BLaER1 (cell line): ENCODE data around the gene TNK1.

ENCODE experiments used
- H3K27ac ChIP-seq: shearing (Covaris generic); formaldehyde crosslinking; 2 replicates; pipeline ENCODE4 v1.8.1; 2022
- H3K27me3 ChIP-seq: shearing (Covaris generic); formaldehyde crosslinking; 2 replicates; pipeline ENCODE4 v1.8.1; 2022
- H3K36me3 ChIP-seq: shearing (Covaris generic); formaldehyde crosslinking; 2 replicates; pipeline ENCODE4 v1.8.1; 2022
- H3K4me1 ChIP-seq: shearing (Covaris generic); formaldehyde crosslinking; 2 replicates; pipeline ENCODE4 v1.8.1; 2022
- H3K4me2 ChIP-seq: shearing (Covaris generic); formaldehyde crosslinking; 2 replicates; pipeline ENCODE4 v1.8.1; 2022
- H3K4me3 ChIP-seq: shearing (Covaris generic); formaldehyde crosslinking; 2 replicates; pipeline ENCODE4 v1.8.1; 2022
- H3K9ac ChIP-seq: shearing (Covaris generic); formaldehyde crosslinking; 2 replicates; pipeline ENCODE4 v1.8.1; 2022
- H3K9me3 ChIP-seq: shearing (Covaris generic); formaldehyde crosslinking; 2 replicates; pipeline ENCODE4 v1.8.1; 2022
- H4K20me1 ChIP-seq: shearing (Covaris generic); formaldehyde crosslinking; 2 replicates; pipeline ENCODE4 v1.8.1; 2022
- Cebpa-rat ChIP-seq: shearing (Covaris generic); IDR thresholded peaks from 2 replicates; pipeline ENCODE4 v1.8.1; 2022

The TNK1 gene

DNA sequence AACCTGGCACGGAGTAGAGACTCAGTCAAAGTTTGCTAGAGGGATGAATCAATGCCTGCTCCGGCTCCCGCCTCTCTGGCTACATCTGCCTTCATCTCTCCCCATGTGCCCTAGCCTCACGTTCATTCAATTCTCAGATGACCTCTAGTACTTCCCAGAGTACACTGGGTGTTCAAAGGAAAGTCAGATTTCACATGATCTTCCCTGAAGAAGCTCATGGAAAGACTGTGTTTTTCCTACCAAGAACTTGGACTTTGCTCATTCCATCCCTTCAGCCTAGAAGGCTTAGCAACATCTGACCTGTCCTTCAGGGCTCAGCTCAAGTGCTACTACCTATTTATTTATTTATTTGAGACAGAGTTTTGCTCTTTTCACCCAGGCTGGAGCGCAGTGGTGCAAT, 11.1 kb upstream of the TNK1 start:
- H4K20me1 ChIP-seq, result no peaks in the 10 kb centered on the region
- H3K4me2 ChIP-seq, result no peak overlapping the region
- H3K36me3 ChIP-seq, result no peaks in the 10 kb centered on the region
- H3K4me3 ChIP-seq, result no peak overlapping the region
- TF ChIP-seq Cebpa-rat, result no peak
- no peak overlapping the region for H3K27ac ChIP-seq
- no peak overlapping the region for H3K9ac ChIP-seq
- no peaks in the 10 kb centered on the region for H3K27me3 ChIP-seq
- no peaks in the 10 kb centered on the region for H3K4me1 ChIP-seq
- H3K9me3 ChIP-seq, result no peaks in the 10 kb centered on the region

DNA sequence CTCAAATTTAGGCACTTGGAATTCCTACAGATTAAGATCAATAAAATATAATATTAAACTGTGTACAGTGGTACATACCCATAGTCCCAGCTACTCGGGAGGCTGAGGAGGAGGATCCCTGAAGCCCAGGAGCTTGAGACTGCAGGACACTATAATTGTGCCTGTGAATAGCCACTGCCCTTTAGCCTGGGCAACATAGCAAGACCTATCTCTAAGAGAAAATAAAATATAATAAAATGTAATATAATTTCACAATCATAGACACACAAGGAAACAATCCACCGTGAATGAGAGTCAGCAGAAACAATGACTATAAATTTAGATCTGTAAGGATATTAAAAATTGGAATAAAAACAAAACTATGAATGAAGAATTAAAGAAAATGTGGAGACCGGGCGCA, 10.0 kb upstream of the TNK1 start:
- no peaks in the 10 kb centered on the region for H3K4me1 ChIP-seq
- no peaks in the 10 kb centered on the region for H3K36me3 ChIP-seq
- H3K9me3 ChIP-seq, result no peaks in the 10 kb centered on the region
- no peaks in the 10 kb centered on the region for H3K27me3 ChIP-seq
- no peak overlapping the region for H3K9ac ChIP-seq
- no peaks in the 10 kb centered on the region for H4K20me1 ChIP-seq
- TF ChIP-seq Cebpa-rat, result no peak; the same call in 1 of the 2 replicates
- no peak overlapping the region for H3K4me2 ChIP-seq
- no peak overlapping the region for H3K27ac ChIP-seq
- H3K4me3 ChIP-seq, result no peak overlapping the region

DNA sequence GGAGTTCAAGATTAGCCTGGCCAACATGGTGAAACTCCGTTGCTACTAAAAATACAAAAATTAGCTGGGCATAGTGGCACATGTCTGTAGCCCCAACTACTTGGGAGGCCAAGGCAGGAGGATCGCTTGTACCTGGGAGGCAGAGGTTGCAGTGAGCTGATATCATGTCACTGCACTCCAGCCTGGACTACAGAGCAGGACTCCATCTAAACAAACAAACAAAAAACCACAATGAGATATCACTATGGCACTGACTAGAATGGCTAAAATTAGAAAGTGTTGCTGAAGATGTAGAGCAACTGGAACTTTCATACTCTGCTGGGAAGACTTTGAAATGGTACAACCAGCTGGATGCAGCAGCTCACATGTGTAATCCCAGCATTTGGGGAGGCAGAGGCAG, 6.5 kb upstream of the TNK1 start:
- Histone ChIP-seq H3K4me2 (no peak overlapping the region), H3K9me3 (peaks cover 7% of the 10 kb centered on the region), H3K9ac (no peak overlapping the region), H3K36me3 (no peaks in the 10 kb centered on the region), H4K20me1 (no peaks in the 10 kb centered on the region), H3K4me3 (no peak overlapping the region), H3K27ac (no peak overlapping the region), H3K4me1 (no peaks in the 10 kb centered on the region), H3K27me3 (peaks cover 7% of the 10 kb centered on the region; the same call in 1 of the 2 replicates)
- no peak for TF ChIP-seq Cebpa-rat

DNA sequence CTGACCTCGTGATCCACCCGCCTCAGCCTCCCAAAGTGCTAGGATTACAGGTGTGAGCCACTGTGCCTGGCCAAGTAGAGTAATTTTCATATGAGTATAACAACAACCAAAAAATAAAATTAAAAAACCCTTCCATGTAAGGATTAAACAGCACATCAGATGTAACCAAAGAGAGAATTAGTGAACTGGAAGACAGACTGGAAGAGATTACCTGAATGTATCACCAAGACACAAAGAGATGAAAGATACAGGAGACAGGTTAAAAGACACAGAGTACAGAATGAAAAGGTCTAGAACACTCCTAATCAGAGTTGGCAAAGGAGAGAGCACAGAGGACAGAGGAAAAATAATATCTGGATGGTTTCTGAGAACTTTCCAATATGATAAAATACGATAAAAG, 1.8 kb upstream of the TNK1 start:
- Histone ChIP-seq H3K4me2 (no peak overlapping the region), H3K4me3 (no peak overlapping the region), H3K9me3 (peaks cover 20% of the 10 kb centered on the region), H3K9ac (no peak overlapping the region), H3K27me3 (peaks cover 55% of the 10 kb centered on the region), H3K4me1 (peaks cover 7% of the 10 kb centered on the region), H3K36me3 (no peaks in the 10 kb centered on the region), H3K27ac (no peak overlapping the region), H4K20me1 (peaks cover 7% of the 10 kb centered on the region; the same call in 1 of the 2 replicates)
- TF ChIP-seq Cebpa-rat, result no peak

DNA sequence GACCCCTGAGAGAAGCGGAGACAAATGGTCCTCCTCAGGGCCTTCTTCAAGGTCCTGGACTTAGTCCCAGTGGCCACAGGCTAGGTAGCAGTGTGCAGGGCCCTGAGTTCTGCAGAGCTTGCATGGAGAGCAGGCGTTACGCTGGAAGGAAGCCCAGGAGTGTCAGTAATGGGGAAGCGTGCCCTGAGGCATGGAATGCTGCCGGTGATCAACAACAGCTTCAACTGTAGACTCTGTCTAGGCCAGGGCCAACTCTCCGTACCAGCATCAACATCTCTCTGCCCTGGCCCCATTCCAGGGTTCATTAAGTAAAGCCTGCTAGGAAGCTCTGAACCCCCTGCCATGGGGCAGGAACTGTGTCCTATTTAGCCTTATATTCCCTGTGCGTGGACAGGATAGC, 568 bp upstream of the TNK1 start:
- Histone ChIP-seq H3K9me3 (peaks cover 20% of the 10 kb centered on the region), H4K20me1 (peaks cover 7% of the 10 kb centered on the region; the same call in 1 of the 2 replicates), H3K4me3 (no peak overlapping the region), H3K4me2 (no peak overlapping the region), H3K36me3 (no peaks in the 10 kb centered on the region), H3K9ac (no peak overlapping the region), H3K27ac (no peak overlapping the region), H3K4me1 (peaks cover 12% of the 10 kb centered on the region), H3K27me3 (peaks cover 62% of the 10 kb centered on the region)
- no peak for TF ChIP-seq Cebpa-rat

DNA sequence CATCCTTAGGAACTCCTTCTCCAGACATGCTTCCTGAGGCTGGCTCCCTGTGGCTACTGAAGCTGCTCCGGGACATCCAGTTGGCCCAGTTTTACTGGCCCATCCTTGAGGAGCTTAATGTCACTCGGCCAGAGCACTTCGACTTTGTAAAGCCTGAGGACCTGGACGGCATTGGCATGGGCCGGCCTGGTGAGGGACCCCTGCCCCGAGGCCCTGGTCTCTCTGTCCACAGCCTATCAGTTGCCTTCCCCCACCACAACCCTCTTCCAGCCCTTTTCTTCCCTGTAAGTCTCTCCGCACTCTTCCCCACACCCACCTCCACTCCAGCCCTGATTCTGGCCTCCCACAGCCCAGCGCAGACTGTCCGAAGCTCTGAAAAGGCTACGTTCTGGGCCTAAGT, 2.0 kb downstream of the TNK1 start:
- H3K4me3 ChIP-seq, result no peak overlapping the region
- H3K27me3 ChIP-seq, result peaks cover 62% of the 10 kb centered on the region
- H3K36me3 ChIP-seq, result peaks cover 3% of the 10 kb centered on the region
- peaks cover 20% of the 10 kb centered on the region for H3K9me3 ChIP-seq
- H3K4me2 ChIP-seq, result no peak overlapping the region
- peaks cover 12% of the 10 kb centered on the region for H3K4me1 ChIP-seq
- no peak overlapping the region for H3K9ac ChIP-seq
- peaks cover 18% of the 10 kb centered on the region; the same call in 1 of the 2 replicates for H4K20me1 ChIP-seq
- H3K27ac ChIP-seq, result no peak overlapping the region
- TF ChIP-seq Cebpa-rat, result no peak

DNA sequence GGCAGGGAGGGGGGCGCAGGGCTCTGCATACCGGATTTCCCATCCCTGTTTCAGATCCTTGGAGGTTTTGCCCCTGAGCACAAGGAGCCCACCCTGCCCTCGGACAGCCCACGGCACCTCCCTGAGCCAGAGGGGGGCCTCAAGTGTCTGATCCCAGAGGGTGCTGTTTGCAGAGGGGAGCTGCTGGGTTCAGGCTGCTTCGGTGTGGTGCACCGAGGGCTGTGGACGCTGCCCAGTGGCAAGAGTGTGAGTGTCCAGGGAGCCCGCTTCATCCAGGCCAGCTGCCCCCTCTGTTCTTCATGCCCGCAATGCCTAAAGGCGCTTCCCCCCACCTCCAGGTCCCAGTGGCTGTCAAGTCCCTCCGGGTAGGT, 2.5 kb downstream of the TNK1 start:
- peak overlapping the region; percentile 91 for H3K4me2 ChIP-seq
- TF ChIP-seq Cebpa-rat, result no peak
- no peak overlapping the region for H3K9ac ChIP-seq

DNA sequence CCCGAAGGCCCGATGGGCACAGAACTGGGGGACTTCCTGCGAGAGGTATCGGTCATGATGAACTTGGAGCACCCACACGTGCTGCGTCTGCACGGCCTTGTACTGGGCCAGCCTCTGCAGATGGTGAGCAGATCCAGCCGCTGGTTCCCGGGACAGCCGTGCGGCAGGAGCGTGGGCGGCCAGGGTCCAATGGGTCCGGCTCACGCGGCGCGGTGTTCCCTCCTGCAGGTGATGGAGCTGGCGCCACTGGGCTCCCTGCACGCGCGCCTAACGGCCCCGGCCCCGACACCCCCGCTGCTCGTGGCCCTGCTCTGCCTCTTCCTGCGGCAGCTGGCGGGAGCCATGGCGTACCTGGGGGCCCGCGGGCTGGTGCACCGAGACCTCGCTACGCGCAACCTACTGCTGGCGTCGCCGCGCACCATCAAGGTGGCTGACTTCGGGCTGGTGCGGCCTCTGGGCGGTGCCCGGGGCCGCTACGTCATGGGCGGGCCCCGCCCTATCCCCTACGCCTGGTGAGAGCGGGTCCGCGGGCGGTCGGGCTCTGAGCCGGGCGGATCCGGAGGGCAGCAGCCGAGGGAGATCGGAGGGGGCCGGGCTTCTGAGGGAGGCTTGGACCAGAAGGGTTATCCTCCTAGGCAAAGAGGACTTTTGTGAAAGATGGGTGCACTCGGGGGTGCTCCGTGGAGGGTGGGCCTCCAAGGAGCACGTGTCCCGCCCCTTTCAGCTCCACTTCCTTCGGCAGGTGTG, 3.0 kb downstream of the TNK1 start:
- peaks cover 18% of the 10 kb centered on the region for H3K4me1 ChIP-seq
- peaks cover 18% of the 10 kb centered on the region for H3K9me3 ChIP-seq
- H3K4me2 ChIP-seq, result peak overlapping the region; percentile 91
- peak overlapping the region; percentile 65 for H3K4me3 ChIP-seq
- H3K27me3 ChIP-seq, result peaks cover 60% of the 10 kb centered on the region
- TF ChIP-seq Cebpa-rat, result no peak
- H3K27ac ChIP-seq, result no peak overlapping the region; the same call in 1 of the 2 replicates
- peaks cover 13% of the 10 kb centered on the region for H3K36me3 ChIP-seq
- peak overlapping the region; percentile 44; the same call in 1 of the 2 replicates for H3K9ac ChIP-seq
- H4K20me1 ChIP-seq, result peaks cover 22% of the 10 kb centered on the region; the same call in 1 of the 2 replicates

More for the DNA sequence above, 2.5 kb downstream of the TNK1 start:
- H3K27me3 ChIP-seq, result peaks cover 62% of the 10 kb centered on the region
- peaks cover 13% of the 10 kb centered on the region for H3K4me1 ChIP-seq
- peaks cover 20% of the 10 kb centered on the region for H3K9me3 ChIP-seq
- H3K36me3 ChIP-seq, result peaks cover 8% of the 10 kb centered on the region
- peaks cover 18% of the 10 kb centered on the region; the same call in 1 of the 2 replicates for H4K20me1 ChIP-seq
- H3K27ac ChIP-seq, result no peak overlapping the region
- no peak overlapping the region for H3K4me3 ChIP-seq

DNA sequence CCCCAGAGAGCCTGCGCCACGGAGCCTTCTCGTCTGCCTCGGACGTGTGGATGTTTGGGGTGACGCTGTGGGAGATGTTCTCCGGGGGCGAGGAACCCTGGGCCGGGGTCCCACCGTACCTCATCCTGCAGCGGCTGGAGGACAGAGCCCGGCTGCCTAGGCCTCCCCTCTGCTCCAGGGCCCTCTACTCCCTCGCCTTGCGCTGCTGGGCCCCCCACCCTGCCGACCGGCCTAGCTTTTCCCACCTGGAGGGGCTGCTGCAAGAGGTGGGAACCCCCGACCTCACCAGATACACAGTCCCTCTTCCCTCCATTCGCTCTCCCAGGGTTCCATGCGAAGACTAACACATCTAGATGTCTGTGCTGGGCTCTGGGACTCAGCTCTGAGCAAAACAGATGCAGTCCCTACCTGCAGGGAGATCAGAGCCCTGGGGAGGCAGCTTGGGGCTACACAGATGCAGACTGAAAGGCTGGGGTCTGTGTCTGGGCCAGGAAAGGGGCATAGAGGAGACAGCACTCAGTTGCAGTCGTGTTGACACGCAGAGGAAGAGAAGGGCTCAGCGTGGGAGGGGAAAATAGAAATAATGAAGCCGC, 3.7 kb downstream of the TNK1 start:
- peaks cover 11% of the 10 kb centered on the region for H3K9me3 ChIP-seq
- peak overlapping the region; percentile 44; the same call in 1 of the 2 replicates for H3K9ac ChIP-seq
- H3K27me3 ChIP-seq, result peaks cover 53% of the 10 kb centered on the region
- peaks cover 23% of the 10 kb centered on the region for H3K4me1 ChIP-seq
- no peak for TF ChIP-seq Cebpa-rat
- peak overlapping the region; percentile 91 for H3K4me2 ChIP-seq
- no peak overlapping the region; the same call in 1 of the 2 replicates for H3K27ac ChIP-seq
- peaks cover 25% of the 10 kb centered on the region; the same call in 1 of the 2 replicates for H4K20me1 ChIP-seq
- peak overlapping the region; percentile 65 for H3K4me3 ChIP-seq
- peaks cover 20% of the 10 kb centered on the region for H3K36me3 ChIP-seq

DNA sequence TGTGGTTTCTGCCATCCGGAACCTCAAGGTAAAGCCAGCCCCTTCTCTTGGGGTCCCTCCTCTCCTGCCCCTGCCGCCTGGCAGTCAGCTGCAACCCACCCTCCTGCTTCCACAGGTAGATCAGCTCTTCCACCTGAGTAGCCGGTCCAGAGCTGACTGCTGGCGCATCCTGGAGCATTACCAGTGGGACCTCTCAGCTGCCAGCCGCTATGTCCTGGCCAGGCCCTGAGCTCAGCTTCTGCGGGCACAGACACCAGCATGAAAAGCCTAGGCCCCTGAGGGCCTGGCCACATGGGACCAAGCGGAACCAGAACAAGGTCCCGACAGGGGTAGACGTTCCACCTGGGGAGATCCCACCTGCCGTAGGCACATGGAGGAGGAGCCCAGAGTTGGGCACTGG, 8.0 kb downstream of the TNK1 start:
- H3K9ac ChIP-seq, result no peak overlapping the region
- no peak overlapping the region for H3K27ac ChIP-seq
- H3K9me3 ChIP-seq, result no peaks in the 10 kb centered on the region
- H4K20me1 ChIP-seq, result peaks cover 17% of the 10 kb centered on the region; the same call in 1 of the 2 replicates
- no peak overlapping the region for H3K4me2 ChIP-seq
- peaks cover 10% of the 10 kb centered on the region for H3K27me3 ChIP-seq
- H3K4me3 ChIP-seq, result no peak overlapping the region
- peaks cover 52% of the 10 kb centered on the region for H3K36me3 ChIP-seq
- H3K4me1 ChIP-seq, result peaks cover 38% of the 10 kb centered on the region
- no peak for TF ChIP-seq Cebpa-rat
